CD14-positive monocyte (primary cell): ENCODE measurements around the gene PUM1. TPM values are rescaled to one million over a fixed set of nuclear protein-coding genes. Genes with fewer than 3 reads are reported as not detected.

Experiments
- DNase-seq, 3 donors: peaks; one replicate each; pipeline ENCODE4 v3.0.0-alpha.2; 2011 to 2022
- H2AFZ ChIP-seq: 2 replicates; pipeline ENCODE4 v1.6.0; 2012; ENCODE audit warnings: mild to moderate bottlenecking, low read depth, low read length, inconsistent platforms; ENCODE audit not compliant: insufficient read depth, poor library complexity, severe bottlenecking
- H3K27ac ChIP-seq, 2 donors: 1 replicate in 1 of 2; 2 replicates in 1 of 2; pipeline ENCODE4 v1.5.1; 2012 to 2013; ENCODE audit warnings: low read length in 2 of 2, control low read depth in 1 of 2, inconsistent platforms in 1 of 2, low read depth in 1 of 2, mild to moderate bottlenecking in 1 of 2
- H3K27me3 ChIP-seq, 2 donors: one replicate each; pipeline versions ENCODE4 v1.6.0 to v1.6.1; 2011 to 2013; ENCODE audit warnings: low read length in 2 of 2; ENCODE audit not compliant: control insufficient read depth in 2 of 2, insufficient read depth in 2 of 2
- H3K36me3 ChIP-seq, 2 donors: replicated peaks in 1 of 2; 1 replicate in 1 of 2; 2 replicates in 1 of 2; pipeline versions ENCODE4 v1.5.1 to v1.6.1; 2012 to 2013; ENCODE audit warnings: low read length in 2 of 2, control low read depth in 1 of 2, inconsistent platforms in 1 of 2, mild to moderate bottlenecking in 1 of 2; ENCODE audit not compliant: insufficient read depth in 2 of 2, control insufficient read depth in 1 of 2
- H3K4me1 ChIP-seq, 2 donors: 1 replicate in 1 of 2; 2 replicates in 1 of 2; pipeline versions ENCODE4 v1.5.1 to v1.6.1; 2012 to 2013; ENCODE audit warnings: low read length in 2 of 2, control low read depth in 1 of 2, inconsistent platforms in 1 of 2, mild to moderate bottlenecking in 1 of 2, moderate library complexity in 1 of 2; ENCODE audit not compliant: insufficient read depth in 2 of 2, control insufficient read depth in 1 of 2
- H3K4me2 ChIP-seq: replicated peaks from 2 replicates; pipeline ENCODE3; 2012; ENCODE audit warnings: low read length, moderate library complexity, mild to moderate bottlenecking; ENCODE audit not compliant: poor library complexity, severe bottlenecking; ENCODE audit errors: extremely low read depth
- H3K4me3 ChIP-seq, 3 experiments: fragments of 200-600 bp in 1 of 3; sonication (generic) in 1 of 3; replicated peaks in 1 of 3; 1 replicate in 2 of 3; 2 replicates in 1 of 3; pipeline ENCODE4 v1.5.1; 2011 to 2013; ENCODE audit warnings: low read length in 3 of 3, mild to moderate bottlenecking in 3 of 3, control low read depth in 2 of 3, low read depth in 2 of 3, inconsistent platforms in 1 of 3, moderate library complexity in 1 of 3
- H3K79me2 ChIP-seq: 2 replicates; pipeline ENCODE4 v1.6.0; 2012; ENCODE audit warnings: mild to moderate bottlenecking, control low read depth, inconsistent platforms, low read length, moderate library complexity; ENCODE audit not compliant: insufficient read depth
- H3K9ac ChIP-seq: 2 replicates; pipeline ENCODE4 v1.6.0; 2017; ENCODE audit warnings: low read length, mild to moderate bottlenecking; ENCODE audit not compliant: insufficient read depth, poor library complexity, severe bottlenecking
- H3K9me3 ChIP-seq, 2 donors: replicated peaks in 1 of 2; 1 replicate in 1 of 2; 2 replicates in 1 of 2; pipeline versions ENCODE4 v1.5.1 to v1.6.1; 2012 to 2013; ENCODE audit warnings: low read length in 2 of 2, control low read depth in 1 of 2; ENCODE audit not compliant: control insufficient read depth in 1 of 2, insufficient read depth in 1 of 2
- H4K20me1 ChIP-seq: 2 replicates; pipeline ENCODE4 v1.6.0; 2012; ENCODE audit warnings: mild to moderate bottlenecking, low read length, control low read depth, moderate library complexity; ENCODE audit not compliant: insufficient read depth
- H3K27ac Mint-ChIP-seq, 7 donors: one replicate each; pipeline ENCODE4 v1.8.0; 2020; ENCODE audit warnings: mild to moderate bottlenecking in 7 of 7, mixed read lengths in 7 of 7, moderate library complexity in 6 of 7, inconsistent platforms in 2 of 7
- H3K27me3 Mint-ChIP-seq, 3 donors: one replicate each; pipeline ENCODE4 v1.8.0; 2021 to 2022; ENCODE audit warnings: low read depth in 3 of 3, mild to moderate bottlenecking in 3 of 3, mixed read lengths in 3 of 3, moderate library complexity in 3 of 3, inconsistent platforms in 1 of 3
- H3K36me3 Mint-ChIP-seq, 2 donors: one replicate each; pipeline ENCODE4 v1.8.0; 2020; ENCODE audit warnings: mixed read lengths in 2 of 2, inconsistent platforms in 1 of 2, mild to moderate bottlenecking in 1 of 2
- H3K4me1 Mint-ChIP-seq: one replicate; pipeline ENCODE4 v1.8.0; 2020; ENCODE audit warnings: mild to moderate bottlenecking, mixed read lengths
- H3K4me3 Mint-ChIP-seq, 2 donors: one replicate each; pipeline ENCODE4 v1.8.0; 2020; ENCODE audit warnings: mild to moderate bottlenecking in 2 of 2, mixed read lengths in 2 of 2, moderate library complexity in 1 of 2
- H3K9me3 Mint-ChIP-seq, 7 donors: one replicate each; pipeline ENCODE4 v1.8.0; 2020 to 2022; ENCODE audit warnings: mixed read lengths in 7 of 7, mild to moderate bottlenecking in 6 of 7, moderate library complexity in 6 of 7, inconsistent platforms in 2 of 7
- WGBS: methylation state at CpG from one replicate; pipeline ENCODE4 v1.1.5; 2013; ENCODE audit warnings: missing lambda C conversion rate; ENCODE audit not compliant: insufficient coverage; 5-methylcytosine and 5-hydroxymethylcytosine counted together
- intact Hi-C, 2 donors: fragments of 100-400 bp; cut with micrococcal nuclease; formaldehyde crosslinking; loops; one replicate each; pipeline versions ENCODE4 v1.15.0 to v1.15.1; 2023
- polyA plus RNA-seq, 3 donors: library from polyadenylated mRNA; depleted of rRNA in 1 of 3; unstranded in 2 of 3; stranded (reverse) in 1 of 3; fragments of 300-500 nt in 2 of 3; fragments of >200 nt in 1 of 3; fragmentation: Illumina TruSeq in 2 of 3; gene quantifications; 1 replicate in 2 of 3; 2 replicates in 1 of 3; pipeline ENCODE4 v1.2.3, GENCODE V29; 2012 to 2021
- TF ChIP-seq, protein P1 (sequence below): fragments of 200-600 bp; IDR thresholded peaks from one replicate; pipeline ENCODE4 v1.8.0; 2022; ENCODE audit warnings: antibody characterized with exemption, mild to moderate bottlenecking

Gene PUM1
- polyA plus RNA-seq, 3 donors: 55.0 to 86.1 (median 62.4) TPM

GRCh38 chr1:30998887-30999286 is 66.6 kb downstream of the PUM1 start:
- peaks cover 33 to 86% of the 10 kb centered on the region in 2 donors for H3K36me3 ChIP-seq

GRCh38 chr1:30998171-30998570 is 67.3 kb downstream of the PUM1 start:
- H3K27ac ChIP-seq: peak overlapping the region in 1 of 2 donors; percentile 9
- 97% methylated on average over 3 of the region's 5 CpGs for WGBS
- no peaks in the 10 kb centered on the region for H3K9me3 ChIP-seq
- H3K9ac ChIP-seq: no peak overlapping the region
- no peak for DNase-seq
- no peak overlapping the region for H2AFZ ChIP-seq
- H3K36me3 Mint-ChIP-seq: peaks cover 48 to 66% of the 10 kb centered on the region in 2 donors
- peaks cover 11% of the 10 kb centered on the region in 2 donors for H3K4me1 ChIP-seq
- H3K9me3 Mint-ChIP-seq: no peaks in the 10 kb centered on the region
- peaks cover 29% of the 10 kb centered on the region for H3K4me1 Mint-ChIP-seq
- peaks cover 0 to 1% (median 0%) of the 10 kb centered on the region in 3 donors for H3K27me3 Mint-ChIP-seq
- no peaks in the 10 kb centered on the region for H3K27me3 ChIP-seq
- TF ChIP-seq, protein P1, sequence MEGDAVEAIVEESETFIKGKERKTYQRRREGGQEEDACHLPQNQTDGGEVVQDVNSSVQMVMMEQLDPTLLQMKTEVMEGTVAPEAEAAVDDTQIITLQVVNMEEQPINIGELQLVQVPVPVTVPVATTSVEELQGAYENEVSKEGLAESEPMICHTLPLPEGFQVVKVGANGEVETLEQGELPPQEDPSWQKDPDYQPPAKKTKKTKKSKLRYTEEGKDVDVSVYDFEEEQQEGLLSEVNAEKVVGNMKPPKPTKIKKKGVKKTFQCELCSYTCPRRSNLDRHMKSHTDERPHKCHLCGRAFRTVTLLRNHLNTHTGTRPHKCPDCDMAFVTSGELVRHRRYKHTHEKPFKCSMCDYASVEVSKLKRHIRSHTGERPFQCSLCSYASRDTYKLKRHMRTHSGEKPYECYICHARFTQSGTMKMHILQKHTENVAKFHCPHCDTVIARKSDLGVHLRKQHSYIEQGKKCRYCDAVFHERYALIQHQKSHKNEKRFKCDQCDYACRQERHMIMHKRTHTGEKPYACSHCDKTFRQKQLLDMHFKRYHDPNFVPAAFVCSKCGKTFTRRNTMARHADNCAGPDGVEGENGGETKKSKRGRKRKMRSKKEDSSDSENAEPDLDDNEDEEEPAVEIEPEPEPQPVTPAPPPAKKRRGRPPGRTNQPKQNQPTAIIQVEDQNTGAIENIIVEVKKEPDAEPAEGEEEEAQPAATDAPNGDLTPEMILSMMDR: no peak
- H3K4me2 ChIP-seq: no peak overlapping the region
- H3K79me2 ChIP-seq: peaks cover 95% of the 10 kb centered on the region
- peaks cover 31 to 85% of the 10 kb centered on the region in 2 donors for H3K36me3 ChIP-seq
- peak overlapping the region in 3 of 7 donors; percentile 42 to 76 (median 55) for H3K27ac Mint-ChIP-seq
- peaks cover 99% of the 10 kb centered on the region for H4K20me1 ChIP-seq
- no peak overlapping the region for H3K4me3 Mint-ChIP-seq
- intact Hi-C loops: no loop called here
- H3K4me3 ChIP-seq: no peak overlapping the region

More at GRCh38 chr1:30998887-30999286, 66.6 kb downstream of the PUM1 start:
- H3K27me3 ChIP-seq: no peaks in the 10 kb centered on the region
- peaks cover 95% of the 10 kb centered on the region for H3K79me2 ChIP-seq
- H3K9me3 ChIP-seq: no peaks in the 10 kb centered on the region
- intact Hi-C loops: no loop called here
- TF ChIP-seq, protein P1: no peak
- H3K4me2 ChIP-seq: no peak overlapping the region
- Mint-ChIP-seq H3K4me3 (no peak overlapping the region), H3K9me3 (no peaks in the 10 kb centered on the region), H3K27ac (peak overlapping the region in 3 of 7 donors; percentile 37 to 53 (median 42)), H3K36me3 (peaks cover 52 to 67% of the 10 kb centered on the region in 2 donors), H3K27me3 (peaks cover 0 to 1% (median 0%) of the 10 kb centered on the region in 3 donors), H3K4me1 (peaks cover 27% of the 10 kb centered on the region)
- H3K4me1 ChIP-seq: peaks cover 11% of the 10 kb centered on the region in 2 donors
- H3K27ac ChIP-seq: peak overlapping the region in 1 of 2 donors; percentile 9
- DNase-seq: peak in 1 of 3 donors; percentile 9
- no CpG with 5 or more reads among the region's 1 CpG for WGBS
- H2AFZ ChIP-seq: no peak overlapping the region
- H4K20me1 ChIP-seq: peaks cover 99% of the 10 kb centered on the region
- H3K4me3 ChIP-seq: no peak overlapping the region
- H3K9ac ChIP-seq: no peak overlapping the region
